Lower lobe of right lung (tissue), 2 donors: ENCODE data around the gene AP4S1. TPM values are rescaled to one million over a fixed set of nuclear protein-coding genes. Genes with fewer than 3 reads are reported as not detected.

Experiments used
- ATAC-seq, 2 donors: fragments of 200-7000 bp; cut with Tn5 transposase; one replicate each; pipeline ENCODE4 v1.9.1; 2020 to 2022; ENCODE audit warnings: mild to moderate bottlenecking in 2 of 2, moderate library complexity in 2 of 2
- DNase-seq: peaks from one replicate; pipeline ENCODE4 v3.0.0-alpha.2; 2020
- H3K27ac ChIP-seq: fragments of 200-600 bp; one replicate; pipeline ENCODE4 v1.8.0; 2022
- H3K27me3 ChIP-seq: fragments of 200-600 bp; one replicate; pipeline ENCODE4 v1.8.0; 2022; ENCODE audit warnings: low read depth
- H3K36me3 ChIP-seq: fragments of 200-600 bp; one replicate; pipeline ENCODE4 v1.8.0; 2022; ENCODE audit warnings: mild to moderate bottlenecking
- H3K4me1 ChIP-seq: fragments of 200-600 bp; one replicate; pipeline ENCODE4 v1.8.0; 2022
- H3K4me3 ChIP-seq: fragments of 200-600 bp; one replicate; pipeline ENCODE4 v1.8.0; 2022; ENCODE audit warnings: mild to moderate bottlenecking
- H3K9me3 ChIP-seq: fragments of 200-600 bp; one replicate; pipeline ENCODE4 v1.8.0; 2022
- intact Hi-C: fragments of 100-400 bp; cut with DNase I; formaldehyde crosslinking; loops from one replicate; pipeline ENCODE4 v1.11.0; 2022
- total RNA-seq: library from RNA; stranded (reverse); fragmentation: NEBNext Ultra II Directional; extraction: Animal tissue kit (Norgen Biotek cat#: 25700); gene quantifications from one replicate; pipeline ENCODE4 v1.2.1, GENCODE V29; 2021
- TF ChIP-seq, protein P1 (sequence below): fragments of 200-600 bp; IDR thresholded peaks from one replicate; pipeline ENCODE4 v1.8.0; 2022; ENCODE audit warnings: antibody characterized with exemption, mild to moderate bottlenecking
- donor health status: DM: no; HTN: yes; CAD: no; lungs with severe emphysema.

AP4S1 gene
- total RNA-seq, 1 donor from 2014 or later, result 8.6 TPM

DNA sequence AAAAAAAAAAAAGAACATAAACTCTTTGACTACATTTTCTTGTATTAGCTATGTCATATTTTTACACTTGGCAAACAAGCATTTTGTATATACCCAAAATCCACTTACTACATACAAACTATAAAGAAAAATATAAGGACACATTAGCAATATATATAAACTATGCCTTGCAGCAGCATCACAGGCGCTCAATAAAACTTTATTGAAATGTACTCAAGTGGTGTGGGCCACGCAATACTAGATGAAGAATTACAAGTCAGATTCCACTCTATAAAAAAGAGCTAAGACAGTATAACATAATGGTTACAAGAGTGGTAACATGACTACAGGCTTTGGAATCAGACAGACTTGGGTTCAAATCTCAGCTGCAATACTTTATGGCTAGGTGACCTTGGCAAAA, 3.1 kb upstream of the AP4S1 start:
- Histone ChIP-seq H3K27ac (no peak overlapping the region), H3K4me3 (no peak overlapping the region), H3K4me1 (peaks cover 21% of the 10 kb centered on the region), H3K27me3 (no peaks in the 10 kb centered on the region), H3K36me3 (no peaks in the 10 kb centered on the region), H3K9me3 (no peaks in the 10 kb centered on the region)
- TF ChIP-seq, protein P1, sequence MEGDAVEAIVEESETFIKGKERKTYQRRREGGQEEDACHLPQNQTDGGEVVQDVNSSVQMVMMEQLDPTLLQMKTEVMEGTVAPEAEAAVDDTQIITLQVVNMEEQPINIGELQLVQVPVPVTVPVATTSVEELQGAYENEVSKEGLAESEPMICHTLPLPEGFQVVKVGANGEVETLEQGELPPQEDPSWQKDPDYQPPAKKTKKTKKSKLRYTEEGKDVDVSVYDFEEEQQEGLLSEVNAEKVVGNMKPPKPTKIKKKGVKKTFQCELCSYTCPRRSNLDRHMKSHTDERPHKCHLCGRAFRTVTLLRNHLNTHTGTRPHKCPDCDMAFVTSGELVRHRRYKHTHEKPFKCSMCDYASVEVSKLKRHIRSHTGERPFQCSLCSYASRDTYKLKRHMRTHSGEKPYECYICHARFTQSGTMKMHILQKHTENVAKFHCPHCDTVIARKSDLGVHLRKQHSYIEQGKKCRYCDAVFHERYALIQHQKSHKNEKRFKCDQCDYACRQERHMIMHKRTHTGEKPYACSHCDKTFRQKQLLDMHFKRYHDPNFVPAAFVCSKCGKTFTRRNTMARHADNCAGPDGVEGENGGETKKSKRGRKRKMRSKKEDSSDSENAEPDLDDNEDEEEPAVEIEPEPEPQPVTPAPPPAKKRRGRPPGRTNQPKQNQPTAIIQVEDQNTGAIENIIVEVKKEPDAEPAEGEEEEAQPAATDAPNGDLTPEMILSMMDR, result no peak
- no peak for DNase-seq
- ATAC-seq, result no peak
- intact Hi-C loops, result no loop called here

DNA sequence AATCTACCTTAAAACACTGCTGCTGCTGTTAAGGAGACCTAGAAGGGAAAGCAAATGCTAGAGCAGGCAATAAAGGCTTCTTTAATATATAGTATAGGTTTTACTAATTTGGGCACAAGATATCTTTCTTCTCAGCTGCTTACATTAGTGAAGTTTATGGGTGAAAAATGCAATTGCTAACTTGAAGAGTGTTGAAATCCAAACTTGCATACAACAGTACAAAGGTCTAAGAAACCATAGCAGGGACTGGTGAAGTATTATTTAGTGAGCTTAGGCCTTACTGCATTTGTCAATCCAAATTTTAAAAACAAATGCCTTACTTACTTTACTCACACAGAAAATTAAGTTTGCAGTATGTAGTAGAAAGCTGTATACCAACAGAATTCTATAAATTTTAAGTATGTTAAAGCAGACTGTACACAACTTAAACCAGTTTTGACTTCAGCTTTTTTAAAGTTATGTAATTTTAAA, 1.4 kb upstream of the AP4S1 start:
- TF ChIP-seq, protein P1, result no peak
- H3K27ac ChIP-seq, result no peak overlapping the region

DNA sequence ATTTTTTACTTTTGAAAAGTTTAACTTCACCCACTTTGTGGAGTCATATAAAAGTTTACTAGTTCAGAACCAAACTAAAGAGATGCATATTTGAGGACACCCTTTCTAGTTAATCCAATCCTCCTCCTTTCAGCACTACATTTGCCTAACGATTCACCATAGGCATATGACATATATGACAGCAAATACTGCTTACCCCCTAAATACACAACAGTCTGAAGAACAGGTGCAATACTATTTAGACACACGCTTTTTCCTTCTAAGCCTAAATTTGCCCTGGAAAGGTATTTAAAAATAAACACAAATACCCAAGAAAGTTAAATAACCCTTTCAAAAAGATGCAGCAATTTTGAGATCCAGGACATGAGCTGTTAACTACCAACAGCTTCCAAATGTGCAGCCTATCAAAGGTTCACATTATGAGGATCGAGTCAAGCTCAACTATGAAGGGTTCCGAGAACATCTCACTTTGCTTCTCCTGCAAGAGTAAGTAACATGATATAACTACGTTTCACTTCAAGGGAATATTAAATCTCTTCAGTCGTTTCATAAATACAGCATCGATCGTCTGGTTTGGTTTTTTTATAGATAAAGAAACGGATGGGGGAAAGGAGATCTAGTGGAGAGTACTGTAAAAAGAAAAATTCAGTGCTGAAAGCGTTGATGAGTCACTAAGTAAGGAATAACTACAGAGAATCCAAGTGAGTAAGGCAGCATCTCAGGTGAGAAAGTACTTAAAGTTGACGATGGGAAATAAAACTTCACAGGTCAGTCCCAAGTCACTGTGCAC, 677 bp upstream of the AP4S1 start:
- Histone ChIP-seq H3K27ac (peak overlapping the region; percentile 98), H3K4me1 (peaks cover 29% of the 10 kb centered on the region), H3K9me3 (no peaks in the 10 kb centered on the region), H3K27me3 (no peaks in the 10 kb centered on the region), H3K36me3 (no peaks in the 10 kb centered on the region), H3K4me3 (peak overlapping the region; percentile 95)
- intact Hi-C loops, result no loop called here
- ATAC-seq, result peak in 1 of 2 donors; percentile 14
- TF ChIP-seq, protein P1, result no peak
- no peak for DNase-seq

More for the DNA sequence above, 1.4 kb upstream of the AP4S1 start:
- H3K4me3 ChIP-seq, result peak overlapping the region; percentile 95
- ATAC-seq, result no peak
- intact Hi-C loops, result no loop called here
- DNase-seq, result no peak
- peaks cover 29% of the 10 kb centered on the region for H3K4me1 ChIP-seq
- no peaks in the 10 kb centered on the region for H3K9me3 ChIP-seq
- H3K36me3 ChIP-seq, result no peaks in the 10 kb centered on the region
- H3K27me3 ChIP-seq, result no peaks in the 10 kb centered on the region

DNA sequence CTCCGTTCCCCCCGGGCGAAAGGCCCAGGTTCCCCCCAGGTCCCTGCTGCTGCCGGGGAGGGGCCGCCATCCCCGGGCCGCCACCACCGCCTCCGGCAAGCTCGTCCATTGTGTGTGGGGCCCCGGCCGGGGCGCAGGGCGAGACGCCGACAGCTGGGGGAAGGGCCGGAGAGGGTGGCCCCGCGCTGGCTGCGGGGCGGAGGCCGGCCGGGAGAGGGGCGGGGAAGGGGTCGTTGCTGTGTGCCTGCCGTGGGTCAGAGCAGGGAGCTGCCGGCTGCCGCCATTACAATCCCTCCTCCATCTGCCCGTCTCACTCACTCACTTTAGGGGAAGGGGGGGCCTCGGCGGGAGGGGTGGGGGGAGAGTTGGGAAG, 614 bp downstream of the AP4S1 start, which contains the start of gene STRN3:
Gene STRN3 (minus strand): TSS at position 303 of the 373 bp plus-strand sequence. CDS start 194 bp downstream, at position 109.
- Histone ChIP-seq H3K9me3 (no peaks in the 10 kb centered on the region), H3K27ac (peak within 1 kb of the TSS; percentile 98), H3K4me1 (peaks cover 29% of the 10 kb centered on the region), H3K36me3 (no peaks in the 10 kb centered on the region), H3K27me3 (no peaks in the 10 kb centered on the region), H3K4me3 (peak within 1 kb of the TSS; percentile 95)
- intact Hi-C loops, result no loop called here
- TF ChIP-seq, protein P1, result no peak
- no peak for DNase-seq
- no peak for ATAC-seq

DNA sequence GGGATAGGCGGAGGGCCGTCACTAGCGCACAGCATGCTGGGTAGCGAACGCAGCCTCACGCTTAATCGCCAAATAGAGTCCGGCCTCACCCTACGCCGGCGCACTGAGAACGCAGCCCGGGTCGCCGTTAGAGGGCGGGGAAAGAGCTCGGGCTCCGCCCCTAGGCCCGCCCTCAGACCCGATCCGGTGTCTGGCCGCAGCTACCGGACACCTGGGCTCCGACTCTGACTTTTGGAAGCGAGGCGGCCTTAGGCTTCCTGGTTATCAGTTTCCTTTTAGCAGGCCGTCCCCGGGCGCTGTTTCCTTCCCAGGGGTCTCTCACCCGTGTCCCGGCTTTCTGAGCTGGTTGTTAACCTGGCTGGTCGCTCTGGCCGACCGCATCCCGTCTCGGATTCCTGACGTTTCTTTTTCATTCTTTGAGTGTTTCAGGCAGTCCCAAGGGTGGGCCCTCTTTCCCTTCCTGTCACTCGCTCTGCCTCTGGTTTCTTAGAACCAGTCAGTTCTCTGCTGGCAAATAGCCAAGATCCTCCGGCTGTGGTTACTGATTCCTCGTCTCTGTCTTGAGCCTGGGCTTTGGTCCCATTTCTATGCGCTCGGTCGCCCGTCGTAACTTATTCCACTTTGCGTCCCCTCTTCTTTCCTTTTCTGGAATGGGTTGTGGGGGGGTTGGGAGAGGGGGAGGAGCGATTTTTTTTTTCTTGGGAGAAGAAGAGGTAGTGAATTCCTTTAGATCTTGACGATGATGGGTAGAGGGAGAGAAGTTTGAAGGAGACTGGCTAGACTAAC, 1.2 kb downstream of the AP4S1 start:
- Histone ChIP-seq H3K9me3 (no peaks in the 10 kb centered on the region), H3K4me1 (peaks cover 29% of the 10 kb centered on the region), H3K36me3 (no peaks in the 10 kb centered on the region), H3K27me3 (no peaks in the 10 kb centered on the region), H3K27ac (peak overlapping the region; percentile 98), H3K4me3 (peak overlapping the region; percentile 95)
- intact Hi-C loops, result no loop called here
- ATAC-seq (peak; percentile 98 to 99), DNase-seq (peak; percentile 98)
- TF ChIP-seq, protein P1, result no peak
